Measurements from ENCODE around the gene NUP43.
"Not testable (repeated sequence)": the region's sequence is repeated elsewhere in the genome, so short reads cannot be mapped to it uniquely, and the experiment has no call there.

The NUP43 gene

DNA sequence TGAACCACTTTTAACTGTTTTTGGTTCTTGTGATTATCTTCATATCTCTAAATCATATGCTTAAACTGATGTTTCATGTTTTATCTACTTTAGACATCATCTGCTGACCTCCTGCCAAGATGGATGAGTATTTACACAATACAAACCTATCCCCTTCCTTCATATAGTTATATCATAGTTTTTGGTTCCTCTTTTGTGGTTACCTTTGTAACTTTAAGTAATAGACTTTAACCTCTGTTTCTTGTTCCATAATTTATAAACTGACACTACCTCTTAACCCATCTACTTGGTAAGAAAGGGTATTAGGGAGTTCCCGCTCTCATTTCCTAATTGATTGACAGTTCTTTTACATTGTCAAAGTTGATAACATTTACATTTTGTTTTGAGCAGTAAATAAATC lies 15.1 kb upstream of the NUP43 start:
- Histone ChIP-seq H2AK5ac (ENCODE audit: low read length) (no peak overlapping the region), H3K4me2 (ENCODE audit: low read length) (no peak overlapping the region), H3K36me3 (ENCODE audit: control insufficient read depth, insufficient read depth, low read length) (no peaks in the 10 kb centered on the region), H3K9ac (ENCODE audit: low read length) (no peak overlapping the region), H3K23ac (ENCODE audit: low read length) (no peak overlapping the region), H3K27me3 (ENCODE audit: insufficient read depth, low read length, poor library complexity) (no peaks in the 10 kb centered on the region), H3K4me3 (ENCODE audit: low read length) (no peak overlapping the region), H2BK15ac (replicated peaks; ENCODE audit: low read depth) (no peak overlapping the region), H4K8ac (ENCODE audit: low read depth, low read length) (no peak overlapping the region), H3K79me1 (ENCODE audit: low read length) (peaks cover 5% of the 10 kb centered on the region), H3K18ac (ENCODE audit: low read length) (no peak overlapping the region), H3K4me1 (ENCODE audit: control insufficient read depth, low read depth, low read length) (no peaks in the 10 kb centered on the region), H2BK120ac (ENCODE audit: low read depth, low read length) (no peak overlapping the region), H3K79me2 (ENCODE audit: control insufficient read depth, insufficient read depth, low read length) (peaks cover 22% of the 10 kb centered on the region), H2BK5ac (ENCODE audit: low read length) (no peak overlapping the region), H3K56ac (ENCODE audit: low read length) (no peak overlapping the region), H3K4ac (ENCODE audit: low read depth, low read length) (no peak overlapping the region), H4K5ac (ENCODE audit: low read length) (no peak overlapping the region), H3K27ac (ENCODE audit: low read depth, low read length) (no peak overlapping the region)
- no CpG with 5 or more reads among the region's 1 CpG for WGBS (ENCODE audit: extremely low coverage, insufficient coverage, low lambda C conversion rate)
- DNase-seq: no peak

DNA sequence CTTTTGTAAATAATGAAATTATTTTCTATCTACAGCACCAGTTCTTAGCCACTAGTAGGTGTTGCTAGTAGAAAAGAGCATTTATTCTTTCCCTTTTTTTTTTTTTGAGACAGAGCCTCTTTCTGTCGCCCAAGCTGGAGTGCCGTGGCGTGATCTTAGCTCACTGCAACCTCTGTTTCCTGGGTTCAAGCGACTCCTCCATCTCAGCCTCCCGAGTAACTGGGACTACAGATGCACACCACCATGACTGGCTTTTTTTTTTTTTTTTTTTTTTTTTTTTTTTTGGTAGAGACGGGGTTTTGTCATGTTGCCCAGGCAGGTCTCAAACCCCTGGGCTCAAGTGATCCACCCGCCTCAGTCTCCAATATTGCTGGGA lies 9.9 kb upstream of the NUP43 start:
- peaks cover 55% of the 10 kb centered on the region for H3K79me2 ChIP-seq (ENCODE audit: control insufficient read depth, insufficient read depth, low read length)
- H2BK5ac ChIP-seq (ENCODE audit: low read length): no peak overlapping the region
- H3K27ac ChIP-seq (ENCODE audit: low read depth, low read length): no peak overlapping the region
- H3K27me3 ChIP-seq (ENCODE audit: insufficient read depth, low read length, poor library complexity): no peaks in the 10 kb centered on the region
- H2AK5ac ChIP-seq (ENCODE audit: low read length): no peak overlapping the region
- no peaks in the 10 kb centered on the region for H3K36me3 ChIP-seq (ENCODE audit: control insufficient read depth, insufficient read depth, low read length)
- no peak overlapping the region for H3K4me2 ChIP-seq (ENCODE audit: low read length)
- H2BK15ac ChIP-seq (replicated peaks; ENCODE audit: low read depth): no peak overlapping the region
- no peak overlapping the region for H3K9ac ChIP-seq (ENCODE audit: low read length)
- no peak overlapping the region for H3K56ac ChIP-seq (ENCODE audit: low read length)
- DNase-seq: no peak
- H3K4ac ChIP-seq (ENCODE audit: low read depth, low read length): no peak overlapping the region
- H4K8ac ChIP-seq (ENCODE audit: low read depth, low read length): no peak overlapping the region
- H3K79me1 ChIP-seq (ENCODE audit: low read length): peaks cover 9% of the 10 kb centered on the region
- no peak overlapping the region for H3K4me3 ChIP-seq (ENCODE audit: low read length)
- no peaks in the 10 kb centered on the region for H3K4me1 ChIP-seq (ENCODE audit: control insufficient read depth, low read depth, low read length)
- no peak overlapping the region for H3K18ac ChIP-seq (ENCODE audit: low read length)
- WGBS (ENCODE audit: extremely low coverage, insufficient coverage, low lambda C conversion rate): no CpG with 5 or more reads among the region's 7 CpGs
- H4K5ac ChIP-seq (ENCODE audit: low read length): no peak overlapping the region
- H2BK120ac ChIP-seq (ENCODE audit: low read depth, low read length): no peak overlapping the region
- no peak overlapping the region for H3K23ac ChIP-seq (ENCODE audit: low read length)

DNA sequence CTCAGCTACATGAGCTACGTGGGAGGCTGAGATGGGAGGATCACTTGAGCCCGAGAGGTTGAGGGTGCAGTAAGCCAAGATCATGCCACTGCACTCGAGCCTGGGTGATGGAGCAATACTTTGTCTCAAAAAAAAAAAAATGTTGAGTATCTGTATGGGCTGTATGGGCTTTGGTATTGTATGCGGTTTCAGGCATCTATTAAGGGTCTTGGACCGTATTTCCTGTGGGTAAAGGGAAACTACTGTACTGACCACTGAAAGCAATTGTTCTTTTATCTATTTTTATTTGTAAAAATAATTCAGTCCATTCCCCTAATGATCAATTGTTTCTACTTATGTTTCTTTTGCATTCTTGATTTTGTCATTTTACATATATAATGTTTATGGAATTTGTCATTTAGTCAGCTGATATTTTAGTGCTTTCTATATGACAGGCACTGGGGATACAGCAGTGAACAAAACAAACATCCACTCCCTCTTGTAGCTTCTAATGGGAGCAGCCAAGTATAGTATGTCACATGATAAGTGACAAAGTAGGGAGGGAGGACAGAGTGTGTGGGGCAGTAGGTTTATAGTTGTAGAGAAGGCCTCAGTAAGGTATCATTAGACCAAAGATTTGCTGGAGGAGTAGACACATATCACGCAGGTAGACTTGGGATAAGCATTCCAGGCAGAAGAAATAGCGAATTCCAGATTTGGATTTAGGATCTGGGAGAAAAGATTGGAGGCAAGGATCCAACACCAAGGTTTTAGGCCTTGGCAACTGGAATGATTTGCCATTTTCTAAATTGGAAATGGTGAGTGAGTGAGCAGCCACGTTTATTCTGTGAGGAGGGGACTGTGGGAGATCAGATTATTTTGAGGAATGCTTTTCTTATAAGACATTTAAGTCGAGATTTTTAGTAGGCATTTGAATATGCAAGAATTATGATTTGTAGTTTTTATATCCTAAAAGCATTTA lies 9.3 kb upstream of the NUP43 start:
- DNase-seq: no peak
- Histone ChIP-seq H3K4me1 (ENCODE audit: control insufficient read depth, low read depth, low read length) (no peaks in the 10 kb centered on the region), H3K27ac (ENCODE audit: low read depth, low read length) (no peak overlapping the region), H3K79me2 (ENCODE audit: control insufficient read depth, insufficient read depth, low read length) (peaks cover 61% of the 10 kb centered on the region), H4K8ac (ENCODE audit: low read depth, low read length) (no peak overlapping the region), H2BK5ac (ENCODE audit: low read length) (no peak overlapping the region), H2BK15ac (replicated peaks; ENCODE audit: low read depth) (no peak overlapping the region), H3K4me2 (ENCODE audit: low read length) (no peak overlapping the region), H3K4ac (ENCODE audit: low read depth, low read length) (no peak overlapping the region), H3K4me3 (ENCODE audit: low read length) (no peak overlapping the region), H3K79me1 (ENCODE audit: low read length) (peaks cover 9% of the 10 kb centered on the region), H3K56ac (ENCODE audit: low read length) (no peak overlapping the region), H2AK5ac (ENCODE audit: low read length) (no peak overlapping the region), H4K5ac (ENCODE audit: low read length) (no peak overlapping the region), H3K9ac (ENCODE audit: low read length) (no peak overlapping the region), H3K27me3 (ENCODE audit: insufficient read depth, low read length, poor library complexity) (no peaks in the 10 kb centered on the region), H3K18ac (ENCODE audit: low read length) (no peak overlapping the region), H2BK120ac (ENCODE audit: low read depth, low read length) (no peak overlapping the region), H3K23ac (ENCODE audit: low read length) (no peak overlapping the region), H3K36me3 (ENCODE audit: control insufficient read depth, insufficient read depth, low read length) (no peaks in the 10 kb centered on the region)
- no CpG with 5 or more reads among the region's 9 CpGs for WGBS (ENCODE audit: extremely low coverage, insufficient coverage, low lambda C conversion rate)

DNA sequence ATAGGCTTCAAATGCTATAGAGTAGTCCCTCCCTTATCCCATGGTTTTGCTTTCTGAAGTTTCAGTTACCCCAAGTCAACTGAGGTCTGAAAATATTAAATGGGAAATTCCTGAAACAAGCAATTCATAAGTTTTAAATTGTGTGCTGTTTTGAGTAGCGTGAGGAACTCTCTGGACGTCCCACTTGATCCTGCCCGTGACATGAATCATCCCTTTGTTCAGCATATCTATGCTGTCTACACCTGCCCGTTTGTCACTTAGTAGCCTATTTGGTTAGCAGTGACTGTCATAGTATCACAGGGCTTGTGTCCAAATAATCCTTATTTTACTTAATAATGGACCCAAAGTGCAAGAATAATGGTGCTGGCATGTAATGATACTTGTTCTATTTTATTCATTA lies 8.2 kb upstream of the NUP43 start:
- Histone ChIP-seq H3K4me3 (ENCODE audit: low read length) (no peak overlapping the region), H3K56ac (ENCODE audit: low read length) (no peak overlapping the region)
- WGBS (ENCODE audit: extremely low coverage, insufficient coverage, low lambda C conversion rate): no CpG with 5 or more reads among the region's 4 CpGs

DNA sequence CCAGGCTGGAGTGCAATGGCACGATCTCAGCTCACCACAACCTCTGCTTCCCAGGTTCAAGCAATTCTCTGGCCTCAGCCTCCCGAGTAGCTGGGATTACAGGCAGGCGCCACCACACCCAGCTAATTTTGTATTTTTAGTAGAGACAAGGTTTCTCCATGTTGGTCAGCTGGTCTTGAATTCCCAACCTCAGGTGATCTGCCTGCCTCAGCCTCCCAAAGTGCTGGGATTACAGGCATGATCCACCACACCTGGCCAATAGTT lies 7.0 kb upstream of the NUP43 start:
- H3K36me3 ChIP-seq (ENCODE audit: control insufficient read depth, insufficient read depth, low read length); H3K27ac ChIP-seq (ENCODE audit: low read depth, low read length); H4K8ac ChIP-seq (ENCODE audit: low read depth, low read length); H2AK5ac ChIP-seq (ENCODE audit: low read length); H3K4me1 ChIP-seq (ENCODE audit: control insufficient read depth, low read depth, low read length); H3K9ac ChIP-seq (ENCODE audit: low read length); H3K79me1 ChIP-seq (ENCODE audit: low read length); H3K4ac ChIP-seq (ENCODE audit: low read depth, low read length); H3K27me3 ChIP-seq (ENCODE audit: insufficient read depth, low read length, poor library complexity); H3K4me2 ChIP-seq (ENCODE audit: low read length); H3K18ac ChIP-seq (ENCODE audit: low read length); H3K23ac ChIP-seq (ENCODE audit: low read length); H2BK120ac ChIP-seq (ENCODE audit: low read depth, low read length); H3K4me3 ChIP-seq (ENCODE audit: low read length); H3K56ac ChIP-seq (ENCODE audit: low read length); H2BK15ac ChIP-seq (replicated peaks; ENCODE audit: low read depth); H2BK5ac ChIP-seq (ENCODE audit: low read length); H4K5ac ChIP-seq (ENCODE audit: low read length); DNase-seq: not testable (repeated sequence)
- WGBS (ENCODE audit: extremely low coverage, insufficient coverage, low lambda C conversion rate): no CpG with 5 or more reads among the region's 3 CpGs
- peaks cover 60% of the 10 kb centered on the region for H3K79me2 ChIP-seq (ENCODE audit: control insufficient read depth, insufficient read depth, low read length)

More for the DNA sequence above, 8.2 kb upstream of the NUP43 start:
- H4K8ac ChIP-seq (ENCODE audit: low read depth, low read length): no peak overlapping the region
- H3K4ac ChIP-seq (ENCODE audit: low read depth, low read length): no peak overlapping the region
- H2BK15ac ChIP-seq (replicated peaks; ENCODE audit: low read depth): no peak overlapping the region
- no peak overlapping the region for H2BK120ac ChIP-seq (ENCODE audit: low read depth, low read length)
- H3K4me1 ChIP-seq (ENCODE audit: control insufficient read depth, low read depth, low read length): no peaks in the 10 kb centered on the region
- DNase-seq: no peak
- no peaks in the 10 kb centered on the region for H3K36me3 ChIP-seq (ENCODE audit: control insufficient read depth, insufficient read depth, low read length)
- no peak overlapping the region for H3K18ac ChIP-seq (ENCODE audit: low read length)
- no peak overlapping the region for H4K5ac ChIP-seq (ENCODE audit: low read length)
- H3K23ac ChIP-seq (ENCODE audit: low read length): no peak overlapping the region
- H2AK5ac ChIP-seq (ENCODE audit: low read length): no peak overlapping the region
- peaks cover 7% of the 10 kb centered on the region for H3K79me1 ChIP-seq (ENCODE audit: low read length)
- no peaks in the 10 kb centered on the region for H3K27me3 ChIP-seq (ENCODE audit: insufficient read depth, low read length, poor library complexity)
- H2BK5ac ChIP-seq (ENCODE audit: low read length): no peak overlapping the region
- H3K4me2 ChIP-seq (ENCODE audit: low read length): no peak overlapping the region
- H3K27ac ChIP-seq (ENCODE audit: low read depth, low read length): no peak overlapping the region
- H3K9ac ChIP-seq (ENCODE audit: low read length): no peak overlapping the region
- peaks cover 60% of the 10 kb centered on the region for H3K79me2 ChIP-seq (ENCODE audit: control insufficient read depth, insufficient read depth, low read length)
